CD4-positive, alpha-beta T cell treated with Interleukin-21 for 1 hour (primary cell): ENCODE data around the gene PKDREJ.

Experiments used
- DNase-seq: peaks from one replicate; pipeline ENCODE4 v3.0.0-alpha.2; 2020

PKDREJ gene

GRCh38 chr22:46230262-46230901 lies 32.8 kb downstream of the PKDREJ start:
- no peak for DNase-seq

- no peak for DNase-seq
Measured at GRCh38 chr22:46229701-46230100, 33.4 kb downstream of the PKDREJ start.

- DNase-seq = no peak
Measured at GRCh38 chr22:46226577-46226976, 36.6 kb downstream of the PKDREJ start.

GRCh38 chr22:46225631-46226030 lies 37.5 kb downstream of the PKDREJ start:
- DNase-seq = no peak

GRCh38 chr22:46224898-46225290 lies 38.2 kb downstream of the PKDREJ start:
- no peak for DNase-seq

- no peak for DNase-seq
Measured at GRCh38 chr22:46224044-46224897, 38.9 kb downstream of the PKDREJ start.

GRCh38 chr22:46220921-46221320 lies 42.2 kb downstream of the PKDREJ start:
- no peak for DNase-seq

GRCh38 chr22:46219636-46220035 lies 43.5 kb downstream of the PKDREJ start:
- peak; percentile 30 for DNase-seq

- no peak for DNase-seq
Measured at GRCh38 chr22:46214616-46215015, 48.5 kb downstream of the PKDREJ start.

GRCh38 chr22:46214149-46214548 lies 49.0 kb downstream of the PKDREJ start:
- no peak for DNase-seq

- no peak for DNase-seq
Measured at GRCh38 chr22:46213052-46213451, 50.1 kb downstream of the PKDREJ start.

GRCh38 chr22:46212195-46212594 lies 50.9 kb downstream of the PKDREJ start:
- DNase-seq = no peak

- DNase-seq = no peak
Measured at GRCh38 chr22:46209262-46209661, 53.9 kb downstream of the PKDREJ start.
